Hair follicular keratinocyte (primary cell): ENCODE measurements around the gene ATP6V1D. TPM values are rescaled to one million over a fixed set of nuclear protein-coding genes. Genes with fewer than 3 reads are reported as not detected.

Source experiments
- total RNA-seq: library from RNA; depleted of rRNA; stranded (reverse); fragments of >200 nt; gene quantifications from 2 replicates; pipeline ENCODE4 v1.2.3, GENCODE V29; 2015

Gene ATP6V1D
- total RNA-seq = 69.4 and 70.5 TPM in 2 replicates

GRCh38 chr14:67359775-67360469 is at the start of gene ATP6V1D, which contains the start of gene EIF2S1:
Gene ATP6V1D, minus strand, starts transcription at chr14:67359804. Its CDS starts 106 bp downstream, at chr14:67359698.
Gene EIF2S1, plus strand, starts transcription at chr14:67360328. Its CDS starts 4,440 bp downstream, at chr14:67364768.

Other genes starting within 250 kb of the ATP6V1D start
- not detected in 2 replicates for gene GARIN2, start 170.4 kb downstream of the ATP6V1D start, total RNA-seq
- 10.3 and 11.9 TPM in 2 replicates for gene PALS1, start 118.4 kb downstream of the ATP6V1D start, total RNA-seq
- gene EIF2S1, start 524 bp upstream of the ATP6V1D start, total RNA-seq = 169 and 265 TPM in 2 replicates
- 370 and 371 TPM in 2 replicates for gene PLEK2, start 52.4 kb upstream of the ATP6V1D start, total RNA-seq
- gene TMEM229B, start 128.9 kb upstream of the ATP6V1D start, total RNA-seq = 3.0 and 3.1 TPM in 2 replicates
- 3.3 and 3.4 TPM in 2 replicates for gene PLEKHH1, start 173.5 kb upstream of the ATP6V1D start, total RNA-seq
- 16.0 and 33.7 TPM in 2 replicates for gene PIGH, start 240.5 kb upstream of the ATP6V1D start, total RNA-seq